Stimulated activated CD4-positive, alpha-beta T cell treated with anti-CD3 and anti-CD28 coated beads, Interleukin-4, amount 100 ng/mL, for 24 hours (primary cell): Measurements from ENCODE around the gene ZPBP2.

ENCODE experiments used
- DNase-seq: peaks from one replicate; pipeline ENCODE4 v3.0.0-alpha.2; 2020

ZPBP2 gene

GRCh38 chr17:39915559-39915958 is 47.6 kb downstream of the ZPBP2 start:
- no peak for DNase-seq

DNA sequence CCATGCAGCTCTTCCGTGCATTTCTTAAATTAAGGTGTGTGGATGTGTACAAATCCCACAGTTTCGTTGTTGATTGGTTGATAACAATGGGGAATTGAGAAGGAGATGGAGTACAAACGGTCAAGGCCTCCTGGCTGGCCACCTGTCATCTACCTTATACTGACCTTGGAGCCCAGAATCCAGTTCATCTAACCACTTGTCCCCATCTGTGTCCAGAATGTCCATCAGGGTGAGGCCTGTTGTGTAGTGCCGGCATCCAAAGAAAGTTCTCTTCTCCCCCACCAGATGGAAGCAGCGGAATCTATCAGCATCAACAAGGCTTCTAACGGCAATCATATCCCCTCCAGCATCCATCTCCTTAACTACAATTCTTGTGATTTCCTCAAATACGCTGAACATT is 48.9 kb downstream of the ZPBP2 start:
- DNase-seq, result no peak

- no peak for DNase-seq
These were observed 51.2 kb downstream of the ZPBP2 start for GRCh38 chr17:39919087-39919683.

- DNase-seq, result peak; percentile 64
These were observed 52.5 kb downstream of the ZPBP2 start for GRCh38 chr17:39920218-39921210.

DNA sequence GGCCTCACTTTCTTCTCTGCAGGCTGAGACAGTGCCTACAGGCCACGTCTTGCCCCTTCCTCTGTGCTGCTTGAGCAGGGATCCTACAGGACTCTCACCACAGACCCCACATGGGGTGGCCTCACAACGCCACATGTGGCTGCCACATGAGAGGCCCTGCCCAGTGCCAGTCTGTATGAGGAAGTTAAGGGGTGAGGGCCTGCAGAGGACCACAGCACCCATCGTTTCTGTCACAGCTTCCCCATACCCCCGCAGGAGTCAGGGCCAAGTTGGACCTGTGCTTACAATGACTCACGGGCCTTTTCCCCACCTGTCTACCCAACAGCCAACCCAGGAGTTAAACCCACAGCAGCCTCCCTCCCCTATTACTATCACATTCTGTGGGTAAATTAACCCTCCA is 53.3 kb downstream of the ZPBP2 start:
- peak; percentile 34 for DNase-seq

- DNase-seq, result no peak
These were observed 54.0 kb downstream of the ZPBP2 start for GRCh38 chr17:39922006-39922405.

DNA sequence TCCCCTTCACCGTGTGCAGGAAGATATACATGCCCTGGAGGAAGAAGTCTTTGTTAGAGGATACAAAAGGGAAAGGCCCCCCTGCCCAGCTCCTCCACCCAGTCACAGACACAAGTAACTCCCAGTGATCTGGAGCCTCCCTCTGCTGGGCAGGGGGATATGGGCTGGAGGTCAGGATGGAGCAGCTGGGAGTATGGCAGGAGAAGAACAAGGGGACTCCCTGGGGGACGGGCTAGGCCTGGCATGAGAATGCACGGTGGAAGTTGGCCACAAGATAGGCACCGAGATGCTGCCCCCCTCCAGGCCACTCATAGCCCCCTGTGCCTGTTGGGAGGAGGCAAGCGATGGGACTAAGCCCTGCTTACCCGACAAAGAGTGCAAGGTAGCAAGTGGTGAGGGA is 55.2 kb downstream of the ZPBP2 start:
- DNase-seq, result no peak

DNA sequence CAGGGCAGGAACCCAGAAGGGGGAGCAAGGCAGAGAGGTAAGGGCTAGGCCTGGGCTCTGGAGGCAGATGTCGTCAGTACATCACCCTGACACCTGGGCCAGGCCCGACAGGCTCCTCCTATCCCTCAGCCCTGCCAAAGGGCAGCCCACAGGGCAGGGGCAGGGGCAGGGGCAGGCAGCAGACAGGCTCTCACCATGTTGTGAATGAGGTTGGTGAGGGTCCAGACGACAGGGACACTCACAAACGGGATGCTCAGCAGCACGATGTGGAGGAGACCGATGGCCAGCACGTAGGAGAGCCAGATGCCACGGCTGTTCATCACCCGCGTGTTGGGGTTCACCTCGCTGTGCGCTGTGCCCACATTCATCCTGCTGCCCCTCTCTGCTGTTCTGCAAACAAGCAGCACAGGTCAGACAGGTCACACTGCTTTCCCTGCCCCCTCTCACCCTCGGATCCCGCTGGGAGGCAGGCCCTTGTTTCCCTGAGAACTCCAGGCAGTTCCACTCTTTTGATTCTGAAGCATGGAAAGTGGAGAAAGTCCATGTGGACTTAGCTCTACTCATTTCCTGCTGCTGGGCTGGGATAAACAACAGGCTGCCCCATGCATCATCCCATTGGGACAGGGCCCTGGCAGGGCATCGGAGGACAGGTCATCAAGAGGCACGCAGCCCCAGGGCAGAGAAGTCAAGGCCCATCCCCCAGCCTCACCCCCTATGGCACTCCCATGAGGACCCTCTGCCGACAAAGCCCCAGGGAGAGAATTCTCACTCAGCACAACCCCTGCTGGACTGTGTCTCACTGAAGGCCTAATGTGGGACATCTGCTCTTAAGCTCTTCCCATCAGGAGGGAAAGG is 56.1 kb downstream of the ZPBP2 start:
- DNase-seq, result no peak

DNA sequence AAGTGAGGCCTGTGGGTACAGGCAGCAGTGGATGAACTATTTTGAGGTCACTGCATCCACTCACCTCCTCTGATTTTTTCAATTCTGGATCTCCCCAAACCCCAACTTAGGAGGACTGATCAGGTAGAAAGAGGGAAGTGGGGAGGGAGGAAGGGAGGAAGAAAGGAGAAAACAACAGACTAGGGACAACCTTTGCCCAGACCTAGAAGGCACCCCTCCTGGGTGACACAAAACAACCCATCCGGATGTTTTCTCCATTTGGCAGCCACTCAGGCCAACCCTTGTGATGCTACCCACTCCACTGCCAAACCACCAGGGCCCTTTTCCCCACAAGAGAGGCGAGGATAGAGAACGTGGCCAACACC is 56.7 kb downstream of the ZPBP2 start:
- DNase-seq, result no peak

DNA sequence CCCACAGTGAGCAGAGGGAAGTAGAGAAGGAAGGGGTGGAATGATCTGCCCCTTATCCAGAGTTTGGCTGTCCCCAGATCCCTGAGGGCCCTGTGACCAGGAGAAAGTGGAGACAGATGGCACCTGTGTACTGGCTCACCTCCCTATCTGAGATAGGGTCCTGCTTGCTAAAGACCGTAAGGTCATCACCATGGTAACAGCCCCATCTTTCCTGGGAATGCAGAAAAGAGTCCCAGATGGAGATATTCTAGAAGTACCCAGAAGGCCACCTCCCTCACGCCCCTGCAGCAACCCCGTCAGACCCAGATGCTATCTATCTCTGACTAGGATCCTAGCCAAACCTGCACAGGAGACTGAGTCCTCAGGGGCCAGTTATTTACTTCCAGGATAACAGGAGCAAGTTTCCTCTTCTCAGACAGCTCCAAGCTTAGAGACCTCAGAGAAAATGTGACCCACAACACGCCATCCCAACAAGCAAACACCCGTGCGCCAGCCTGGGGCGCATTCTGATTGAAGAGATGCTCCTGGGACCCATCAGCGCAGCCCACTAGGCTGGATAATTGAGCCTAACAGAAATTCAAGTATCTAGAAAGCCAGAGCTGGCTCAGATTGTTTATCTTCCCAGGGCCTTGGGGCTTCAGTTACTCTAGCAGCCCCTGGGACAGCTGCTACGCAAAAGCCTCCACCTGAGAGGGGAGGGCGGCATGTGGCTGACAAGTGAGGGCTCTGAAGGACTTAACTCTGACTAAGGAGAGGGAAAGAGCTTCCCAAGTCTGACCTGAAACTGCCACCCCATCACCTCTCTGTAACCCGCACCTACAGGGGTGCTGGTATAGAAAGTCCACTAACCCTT is 57.5 kb downstream of the ZPBP2 start:
- no peak for DNase-seq

DNA sequence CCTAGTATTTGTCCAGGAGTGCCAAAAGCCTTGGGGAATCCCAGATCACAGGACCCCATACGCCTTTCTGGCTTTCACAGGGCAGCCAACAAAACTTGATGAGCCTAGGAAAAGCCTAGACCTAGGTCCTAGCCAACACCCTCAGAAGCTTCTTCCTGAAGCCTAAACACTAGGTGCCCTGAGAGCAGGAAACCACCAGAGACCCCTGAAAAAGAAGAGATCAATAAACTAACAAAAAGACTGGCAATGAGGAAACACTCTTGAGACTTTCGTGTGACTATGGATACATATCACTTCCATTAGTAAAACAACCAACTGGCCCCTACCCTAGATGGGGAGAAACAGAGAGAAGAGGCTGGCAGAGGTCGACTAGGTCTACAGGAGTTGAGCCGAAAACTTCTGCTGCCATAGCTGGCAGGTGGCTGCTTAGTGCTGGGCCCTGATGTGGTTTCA is 58.2 kb downstream of the ZPBP2 start:
- DNase-seq, result no peak

GRCh38 chr17:39926588-39927100 is 58.6 kb downstream of the ZPBP2 start:
- DNase-seq, result peak; percentile 58
